Parathyroid adenoma (tissue), 2 donors: ENCODE results near the gene RGS19.

Experiments
- H2AFZ ChIP-seq: fragments of 300-600 bp; sonication (generic); one replicate; pipeline ENCODE4 v1.7.0; 2017; ENCODE audit warnings: antibody characterized with exemption, mild to moderate bottlenecking
- H3K27ac ChIP-seq: fragments of 300-600 bp; sonication (generic); one replicate; pipeline ENCODE4 v1.7.0; 2017
- H3K27me3 ChIP-seq: fragments of 300-600 bp; sonication (generic); one replicate; pipeline ENCODE4 v1.7.0; 2017; ENCODE audit warnings: low read length; ENCODE audit not compliant: control insufficient read depth, insufficient read depth
- H3K36me3 ChIP-seq: fragments of 300-600 bp; sonication (generic); one replicate; pipeline ENCODE4 v1.7.0; 2017; ENCODE audit warnings: low read length; ENCODE audit not compliant: control insufficient read depth, insufficient read depth
- H3K4me1 ChIP-seq: fragments of 300-600 bp; sonication (generic); one replicate; pipeline ENCODE4 v1.7.0; 2017; ENCODE audit warnings: control low read depth
- H3K4me2 ChIP-seq: fragments of 300-600 bp; sonication (generic); one replicate; pipeline ENCODE4 v1.7.0; 2017; ENCODE audit warnings: low read length
- H3K4me3 ChIP-seq: fragments of 300-600 bp; sonication (generic); one replicate; pipeline ENCODE4 v1.7.0; 2017; ENCODE audit warnings: low read depth, low read length
- H3K79me2 ChIP-seq: fragments of 300-600 bp; sonication (generic); one replicate; pipeline ENCODE4 v1.7.0; 2017; ENCODE audit warnings: control low read depth
- H3K9ac ChIP-seq: fragments of 300-600 bp; sonication (generic); one replicate; pipeline ENCODE4 v1.7.0; 2017; ENCODE audit warnings: mild to moderate bottlenecking
- H3K9me3 ChIP-seq: fragments of 300-600 bp; sonication (generic); one replicate; pipeline ENCODE4 v1.7.0; 2017; ENCODE audit warnings: low read length; ENCODE audit not compliant: control insufficient read depth
- CTCF ChIP-seq: fragments of 300-600 bp; sonication (generic); IDR thresholded peaks from one replicate; pipeline ENCODE4 v1.7.0; 2017; ENCODE audit warnings: antibody characterized with exemption, mild to moderate bottlenecking
- donor health status: primary hyperparathyroidism.

RGS19 gene

DNA sequence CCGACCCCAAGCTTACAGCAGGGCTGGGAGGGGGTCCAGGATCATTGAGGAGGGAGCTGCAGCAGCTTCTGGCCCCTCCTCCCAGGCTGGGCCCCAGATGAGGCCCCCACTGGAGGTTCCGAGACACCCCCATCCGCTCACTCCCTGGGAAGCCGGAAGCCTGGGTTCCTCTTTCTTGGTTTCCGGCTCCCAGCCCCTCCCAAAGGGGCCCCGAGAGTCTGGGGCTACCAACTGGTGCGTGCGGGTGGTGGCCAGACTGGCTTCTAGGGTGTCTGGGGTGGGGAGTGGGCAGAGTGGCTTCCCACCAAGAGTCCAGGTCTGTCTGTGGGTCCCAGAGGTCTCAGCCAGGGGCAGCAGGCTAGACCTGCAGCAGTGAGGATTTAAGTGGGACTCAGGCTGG, 2.2 kb downstream of the RGS19 start:
- no peak overlapping the region for H3K27ac ChIP-seq
- H3K9ac ChIP-seq: no peak overlapping the region
- no peak overlapping the region for H2AFZ ChIP-seq
- no peaks in the 10 kb centered on the region for H3K79me2 ChIP-seq
- H3K4me2 ChIP-seq: no peak overlapping the region
- no peaks in the 10 kb centered on the region for H3K9me3 ChIP-seq
- no peak for TF ChIP-seq CTCF
- H3K36me3 ChIP-seq: no peaks in the 10 kb centered on the region
- peaks cover 10% of the 10 kb centered on the region for H3K4me1 ChIP-seq
- H3K27me3 ChIP-seq: no peaks in the 10 kb centered on the region
- H3K4me3 ChIP-seq: no peak overlapping the region

GRCh38 chr20:64076061-64076997, 3.0 kb downstream of the RGS19 start:
- Histone ChIP-seq H3K36me3 (no peaks in the 10 kb centered on the region), H3K4me3 (no peak overlapping the region), H3K79me2 (no peaks in the 10 kb centered on the region), H3K27me3 (no peaks in the 10 kb centered on the region), H2AFZ (no peak overlapping the region), H3K27ac (no peak overlapping the region), H3K9me3 (no peaks in the 10 kb centered on the region), H3K4me1 (peaks cover 9% of the 10 kb centered on the region), H3K4me2 (no peak overlapping the region), H3K9ac (no peak overlapping the region)
- no peak for TF ChIP-seq CTCF

DNA sequence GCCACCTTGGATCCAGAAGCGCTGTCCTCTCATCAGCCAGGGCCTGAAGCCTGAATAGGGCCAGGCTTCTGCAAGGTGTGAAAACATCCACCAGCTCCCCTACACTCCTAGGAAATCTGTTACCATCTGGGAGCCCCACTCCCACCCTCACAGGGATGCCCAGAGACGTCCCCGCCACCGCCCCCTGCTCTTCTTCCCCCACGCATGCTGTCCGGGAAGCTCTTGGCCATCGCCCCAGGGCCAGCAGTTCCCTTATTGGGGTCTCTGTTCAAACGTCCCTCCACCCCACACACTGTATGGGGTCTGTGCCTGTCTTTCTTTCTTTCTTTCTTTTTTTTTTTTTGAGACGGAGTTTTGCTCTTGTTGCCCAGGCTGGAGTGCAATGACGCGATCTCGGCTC, 3.8 kb downstream of the RGS19 start:
- no peak overlapping the region for H3K27ac ChIP-seq
- TF ChIP-seq CTCF: no peak
- H3K36me3 ChIP-seq: no peaks in the 10 kb centered on the region
- no peaks in the 10 kb centered on the region for H3K9me3 ChIP-seq
- no peaks in the 10 kb centered on the region for H3K27me3 ChIP-seq
- no peak overlapping the region for H2AFZ ChIP-seq
- peaks cover 9% of the 10 kb centered on the region for H3K4me1 ChIP-seq
- no peak overlapping the region for H3K4me3 ChIP-seq
- H3K4me2 ChIP-seq: no peak overlapping the region
- H3K9ac ChIP-seq: no peak overlapping the region
- H3K79me2 ChIP-seq: no peaks in the 10 kb centered on the region

GRCh38 chr20:64074963-64075362, 4.4 kb downstream of the RGS19 start:
- Histone ChIP-seq H3K9ac (no peak overlapping the region), H3K4me3 (no peak overlapping the region), H3K9me3 (no peaks in the 10 kb centered on the region), H3K4me1 (peaks cover 9% of the 10 kb centered on the region), H3K27ac (no peak overlapping the region), H3K27me3 (no peaks in the 10 kb centered on the region), H3K79me2 (no peaks in the 10 kb centered on the region), H2AFZ (no peak overlapping the region), H3K4me2 (no peak overlapping the region), H3K36me3 (no peaks in the 10 kb centered on the region)
- TF ChIP-seq CTCF: no peak
